ENCODE results near the gene TRAPPC2L. TPM values are rescaled to one million over a fixed set of nuclear protein-coding genes. Genes with fewer than 3 reads are reported as not detected.

The TRAPPC2L gene
- total RNA-seq, 1 experiment from 2014 or later = 94.1 TPM

DNA sequence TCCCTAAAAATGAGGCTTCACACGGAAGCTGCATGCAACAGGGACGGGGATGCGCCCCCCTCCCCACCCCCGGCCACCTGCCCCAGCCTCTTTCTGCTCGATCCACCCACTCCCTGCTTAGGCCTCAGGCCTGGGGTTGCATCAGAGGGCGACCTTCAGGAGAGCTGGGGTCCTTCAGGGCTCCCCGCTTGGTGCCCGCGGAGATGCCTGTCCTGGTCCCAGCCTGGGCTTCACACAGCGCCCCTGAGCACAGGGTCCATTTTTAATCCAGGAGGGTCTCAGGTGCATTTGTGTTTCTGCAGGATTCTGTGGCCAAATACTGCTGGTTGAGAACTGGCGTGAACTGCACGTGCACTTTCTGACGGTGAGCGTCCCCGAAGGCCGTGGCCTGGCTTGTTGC lies 37.8 kb upstream of the TRAPPC2L start:
- CTCF ChIA-PET = no interaction called here
- BruUV-seq (replicated peaks) = no TSS peak

DNA sequence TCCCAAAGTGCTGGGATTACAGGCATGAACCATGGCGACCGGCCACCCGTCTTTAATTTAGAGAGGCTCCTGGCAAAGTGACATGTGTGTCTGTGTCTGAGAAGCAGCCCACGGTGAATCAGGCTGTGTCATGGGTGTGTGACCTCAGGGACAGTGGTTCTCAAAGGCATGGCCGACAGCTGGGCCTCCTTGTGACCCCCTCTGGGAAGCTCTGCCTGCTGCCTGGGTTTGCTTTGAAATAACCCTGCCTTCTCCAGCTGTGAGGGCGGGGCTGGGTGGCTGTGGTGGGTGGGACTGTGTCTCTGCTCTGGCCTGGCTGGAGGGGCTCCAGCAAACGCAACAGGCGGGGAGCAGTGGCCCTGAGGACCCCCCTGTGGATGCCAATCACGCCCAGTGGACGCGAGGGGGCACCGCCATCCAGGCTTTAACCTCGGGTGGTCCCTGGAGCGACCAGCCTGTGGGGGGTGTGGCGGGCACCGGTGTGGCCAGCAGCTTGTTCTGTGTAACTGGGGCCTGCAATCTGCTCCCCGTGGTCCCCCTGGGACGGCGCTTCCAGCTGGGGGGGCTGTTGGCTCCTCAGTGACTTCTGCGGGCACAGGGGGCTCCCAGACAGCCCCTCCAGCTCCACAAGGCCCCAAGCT lies 36.4 kb upstream of the TRAPPC2L start:
- Histone ChIP-seq H3K9me3 (ENCODE audit: control insufficient read depth in 1 of 2, insufficient read depth in 1 of 2, low read depth in 1 of 2, low read length in 2 of 2) (no peaks in the 10 kb centered on the region), H2AFZ (ENCODE audit: low read depth, low read length, poor library complexity, severe bottlenecking) (no peak overlapping the region), H3K4me1 (ENCODE audit: control insufficient read depth in 1 of 2, insufficient read depth in 2 of 2, low read length in 2 of 2) (peaks cover 0 to 7% of the 10 kb centered on the region in 2 experiments; a peak in 1 of 4 replicates), H3K9ac (ENCODE audit: low read length) (no peak overlapping the region), H3K4me2 (ENCODE audit: low read length) (no peak overlapping the region), H4K20me1 (ENCODE audit: insufficient read depth) (no peaks in the 10 kb centered on the region), H3K79me2 (ENCODE audit: insufficient read depth, low read length) (no peaks in the 10 kb centered on the region), H3K9me2 (ENCODE audit: insufficient read depth) (no peaks in the 10 kb centered on the region), H3K36me3 (ENCODE audit: control insufficient read depth in 1 of 2, insufficient read depth in 2 of 2, low read length in 2 of 2) (no peaks in the 10 kb centered on the region), H3K4me3 (replicated peaks in 1 of 2; ENCODE audit: low read depth in 1 of 2, low read length in 2 of 2) (no peak overlapping the region), H3K27ac (ENCODE audit: low read depth, low read length) (no peak overlapping the region), H3K27me3 (ENCODE audit: insufficient read depth, low read length) (no peaks in the 10 kb centered on the region)
- POLR2A ChIA-PET = no interaction called here
- ATAC-seq = no peak
- CTCF ChIA-PET = no interaction called here
- no peak for TF ChIP-seq EZH2phosphoT487 (IDR thresholded peaks at IDR 0.05; ENCODE audit: borderline replicate concordance)
- intact Hi-C loops (cut with micrococcal nuclease) = no loop called here
- RAD21 ChIA-PET (ENCODE audit: low non-redundant PET in 1 of 2, low total read pairs in 2 of 2, uncharacterized antibody in 2 of 2, unreplicated experiment in 2 of 2) = no interaction called here
- BruUV-seq (replicated peaks) = no TSS peak
- no peak for DNase-seq (ENCODE audit: low read depth, low spot score)

More for the DNA sequence above, 37.8 kb upstream of the TRAPPC2L start:
- Histone ChIP-seq H3K9ac (ENCODE audit: low read length) (no peak overlapping the region), H3K4me1 (ENCODE audit: control insufficient read depth in 1 of 2, insufficient read depth in 2 of 2, low read length in 2 of 2) (peaks cover 0 to 8% of the 10 kb centered on the region in 2 experiments; a peak in 1 of 4 replicates), H3K9me2 (ENCODE audit: insufficient read depth) (no peaks in the 10 kb centered on the region), H3K36me3 (ENCODE audit: control insufficient read depth in 1 of 2, insufficient read depth in 2 of 2, low read length in 2 of 2) (no peaks in the 10 kb centered on the region), H3K27ac (ENCODE audit: low read depth, low read length) (no peak overlapping the region), H2AFZ (ENCODE audit: low read depth, low read length, poor library complexity, severe bottlenecking) (no peak overlapping the region), H3K9me3 (ENCODE audit: control insufficient read depth in 1 of 2, insufficient read depth in 1 of 2, low read depth in 1 of 2, low read length in 2 of 2) (no peaks in the 10 kb centered on the region), H3K27me3 (ENCODE audit: insufficient read depth, low read length) (no peaks in the 10 kb centered on the region), H4K20me1 (ENCODE audit: insufficient read depth) (no peaks in the 10 kb centered on the region), H3K79me2 (ENCODE audit: insufficient read depth, low read length) (no peaks in the 10 kb centered on the region), H3K4me2 (ENCODE audit: low read length) (no peak overlapping the region), H3K4me3 (replicated peaks in 1 of 2; ENCODE audit: low read depth in 1 of 2, low read length in 2 of 2) (no peak overlapping the region)
- RAD21 ChIA-PET (ENCODE audit: low non-redundant PET in 1 of 2, low total read pairs in 2 of 2, uncharacterized antibody in 2 of 2, unreplicated experiment in 2 of 2) = no interaction called here
- intact Hi-C loops (cut with micrococcal nuclease) = loop anchor here (10.0 kb wide), 2 partner anchors 236 to 746 kb away; partner anchors contain the start of gene RPL13
- POLR2A ChIA-PET = no interaction called here
- DNase-seq (ENCODE audit: low read depth, low spot score) (no peak), ATAC-seq (no peak)
- TF ChIP-seq EZH2phosphoT487 (IDR thresholded peaks at IDR 0.05; ENCODE audit: borderline replicate concordance) (no peak), EGR1 (IDR thresholded peaks at IDR 0.05; ENCODE audit: low read depth) (no peak), SP1 (IDR thresholded peaks at IDR 0.05; ENCODE audit: low read depth) (no peak)

Data from HCT116 (cell line).